Measurements from ENCODE around the gene MREG.

The MREG gene

GRCh38 chr2:216013080-216013909 is at the start of gene MREG:
TSS of gene MREG (minus strand) at chr2:216013551. CDS start at chr2:216013327, 224 bp downstream.
- DNase-seq: peak; percentile 80

- DNase-seq: no peak
Measured at GRCh38 chr2:216059233-216059834, 46.0 kb upstream of the MREG start.

GRCh38 chr2:216057688-216058193 is 44.4 kb upstream of the MREG start:
- no peak for DNase-seq

GRCh38 chr2:216056739-216057138 is 43.4 kb upstream of the MREG start:
- no peak for DNase-seq

- no peak for DNase-seq
Measured at GRCh38 chr2:216055680-216056079, 42.3 kb upstream of the MREG start.

- DNase-seq: no peak
Measured at GRCh38 chr2:216052420-216052819, 39.1 kb upstream of the MREG start.

- DNase-seq: no peak
Measured at GRCh38 chr2:216051350-216051749, 38.0 kb upstream of the MREG start.

- no peak for DNase-seq
Measured at GRCh38 chr2:216049452-216049851, 36.1 kb upstream of the MREG start.

- no peak for DNase-seq
Measured at GRCh38 chr2:216047397-216047796, 34.0 kb upstream of the MREG start.

GRCh38 chr2:216044883-216045486 is 31.6 kb upstream of the MREG start:
- no peak for DNase-seq

GRCh38 chr2:216043949-216044348 is 30.6 kb upstream of the MREG start:
- no peak for DNase-seq

GRCh38 chr2:216041438-216041837 is 28.1 kb upstream of the MREG start:
- no peak for DNase-seq

- no peak for DNase-seq
Measured at GRCh38 chr2:216039918-216040317, 26.6 kb upstream of the MREG start.

- DNase-seq: peak; percentile 63
Measured at GRCh38 chr2:216034065-216034464, 20.7 kb upstream of the MREG start.

- DNase-seq: no peak
Measured at GRCh38 chr2:216033403-216033802, 20.1 kb upstream of the MREG start.

GRCh38 chr2:216031960-216032689 is 18.8 kb upstream of the MREG start:
- DNase-seq: no peak

GRCh38 chr2:216030216-216030615 is 16.9 kb upstream of the MREG start:
- DNase-seq: no peak

- DNase-seq: no peak
Measured at GRCh38 chr2:216029416-216030129, 16.2 kb upstream of the MREG start.

- no peak for DNase-seq
Measured at GRCh38 chr2:216024779-216025336, 11.5 kb upstream of the MREG start.

GRCh38 chr2:216023055-216023648 is 9.8 kb upstream of the MREG start:
- DNase-seq: peak; percentile 36

- no peak for DNase-seq
Measured at GRCh38 chr2:216021768-216022565, 8.6 kb upstream of the MREG start.

Measured in right hindlimb (tissue), 1 donor.